ENCODE results near the gene RMND1. TPM values are rescaled to one million over a fixed set of nuclear protein-coding genes. Genes with fewer than 3 reads are reported as not detected.

The RMND1 gene, protein sequence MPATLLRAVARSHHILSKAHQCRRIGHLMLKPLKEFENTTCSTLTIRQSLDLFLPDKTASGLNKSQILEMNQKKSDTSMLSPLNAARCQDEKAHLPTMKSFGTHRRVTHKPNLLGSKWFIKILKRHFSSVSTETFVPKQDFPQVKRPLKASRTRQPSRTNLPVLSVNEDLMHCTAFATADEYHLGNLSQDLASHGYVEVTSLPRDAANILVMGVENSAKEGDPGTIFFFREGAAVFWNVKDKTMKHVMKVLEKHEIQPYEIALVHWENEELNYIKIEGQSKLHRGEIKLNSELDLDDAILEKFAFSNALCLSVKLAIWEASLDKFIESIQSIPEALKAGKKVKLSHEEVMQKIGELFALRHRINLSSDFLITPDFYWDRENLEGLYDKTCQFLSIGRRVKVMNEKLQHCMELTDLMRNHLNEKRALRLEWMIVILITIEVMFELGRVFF
- 33.3 and 37.2 TPM in 2 replicates for total RNA-seq (2014; rRNA removed; shearing (Covaris generic))
- 30.5 and 35.3 TPM in 2 replicates for polyA plus RNA-seq (2015; cell fraction: cytosol; rRNA removed)
- 23.6 and 27.3 TPM in 2 replicates for polyA plus RNA-seq (2015; cell fraction: nucleus; rRNA removed)

GRCh38 chr6:151451950-151452749 lies at the start of gene RMND1:
Gene RMND1, minus strand, starts transcription at chr6:151452126. Its CDS starts 6,315 bp downstream, at chr6:151445811.
- peak; percentile 100 for DNase-seq (ENCODE audit: low read depth)

GRCh38 chr6:151499551-151499950 lies 47.6 kb upstream of the RMND1 start:
- DNase-seq (ENCODE audit: low read depth), result no peak

DNA sequence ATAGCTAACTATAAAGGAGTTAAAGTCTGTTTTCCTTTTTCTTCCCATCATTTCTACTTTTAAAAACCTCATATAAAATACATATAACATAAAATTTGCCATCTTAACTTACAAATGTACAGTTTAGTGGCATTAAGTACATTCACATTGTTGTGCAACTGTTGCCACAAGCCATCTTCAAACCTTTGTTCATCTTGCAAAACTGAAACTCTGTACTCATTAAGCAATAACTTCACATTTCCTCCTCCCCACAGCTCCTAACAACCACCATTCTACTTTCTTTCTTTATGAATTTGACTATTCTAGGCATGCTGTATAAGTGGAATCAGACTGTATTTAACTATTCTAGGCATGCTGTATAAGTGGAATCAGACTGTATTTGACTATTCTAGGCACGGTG lies 46.4 kb upstream of the RMND1 start:
- DNase-seq (ENCODE audit: low read depth), result no peak

DNA sequence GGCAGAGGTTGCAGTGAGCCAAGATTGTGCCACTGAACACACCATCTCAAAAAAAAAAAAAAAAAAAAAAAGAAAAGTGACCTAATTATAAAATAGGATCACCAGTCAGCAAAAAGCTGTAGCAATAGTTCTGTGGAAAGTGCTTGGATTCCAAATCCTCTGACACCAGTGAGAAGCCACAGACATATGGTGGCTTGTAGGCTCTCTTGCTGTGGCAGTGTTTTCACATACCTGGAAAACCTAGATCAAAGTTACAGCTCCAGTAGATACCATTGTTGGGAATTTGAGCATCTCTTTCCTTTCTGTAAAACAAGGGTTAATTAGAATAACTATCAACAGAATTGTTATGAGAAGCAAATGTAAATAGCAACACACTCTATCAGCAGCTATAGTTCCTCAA lies 46.0 kb upstream of the RMND1 start:
- DNase-seq (ENCODE audit: low read depth), result no peak

DNA sequence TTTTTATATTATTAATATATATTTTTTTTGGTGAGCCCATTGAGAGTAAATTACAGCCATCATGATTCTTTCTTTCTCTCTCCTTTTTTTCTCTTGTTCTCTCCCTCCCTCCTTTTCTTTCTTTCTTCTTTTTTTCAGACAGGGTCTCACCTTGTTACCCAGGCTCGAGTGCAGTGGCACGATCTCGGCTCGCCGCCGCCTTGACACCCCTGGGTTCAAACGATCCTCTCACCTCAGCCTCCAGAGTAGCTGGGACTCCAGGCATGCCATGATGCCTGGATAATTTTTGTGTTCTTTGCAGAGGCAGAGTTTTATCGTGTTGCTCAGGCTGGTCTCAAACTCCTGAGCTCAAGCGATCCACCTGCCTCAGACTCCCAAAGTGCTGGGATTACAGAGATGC lies 43.5 kb upstream of the RMND1 start:
- no peak for DNase-seq (ENCODE audit: low read depth)

DNA sequence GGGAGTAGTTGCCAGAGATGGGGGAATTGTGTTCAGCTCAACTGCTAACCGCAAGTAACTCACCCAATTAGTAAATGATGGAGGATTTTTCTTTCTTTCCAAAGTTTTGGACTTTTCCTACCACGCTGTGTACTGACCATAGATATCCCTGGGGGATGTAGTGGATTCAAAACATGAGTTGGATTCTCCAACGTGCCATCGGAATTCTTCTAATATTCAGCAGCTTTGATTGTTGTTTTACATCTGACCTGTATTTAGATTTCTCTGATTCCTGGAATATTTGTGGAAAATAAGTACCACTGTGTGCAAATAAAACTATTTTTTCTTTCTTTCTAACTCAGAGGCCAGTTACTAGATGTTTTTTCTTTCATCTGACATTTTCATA lies 43.0 kb upstream of the RMND1 start:
- no peak for DNase-seq (ENCODE audit: low read depth)

GRCh38 chr6:151494235-151494935 lies 42.5 kb upstream of the RMND1 start:
- DNase-seq (ENCODE audit: low read depth), result peak; percentile 20

GRCh38 chr6:151493804-151494234 lies 41.9 kb upstream of the RMND1 start, which contains the start of gene CCDC170:
Gene CCDC170, plus strand, starts transcription at chr6:151494017. Its CDS starts 112 bp downstream, at chr6:151494129.
- DNase-seq (ENCODE audit: low read depth), result peak; percentile 32

DNA sequence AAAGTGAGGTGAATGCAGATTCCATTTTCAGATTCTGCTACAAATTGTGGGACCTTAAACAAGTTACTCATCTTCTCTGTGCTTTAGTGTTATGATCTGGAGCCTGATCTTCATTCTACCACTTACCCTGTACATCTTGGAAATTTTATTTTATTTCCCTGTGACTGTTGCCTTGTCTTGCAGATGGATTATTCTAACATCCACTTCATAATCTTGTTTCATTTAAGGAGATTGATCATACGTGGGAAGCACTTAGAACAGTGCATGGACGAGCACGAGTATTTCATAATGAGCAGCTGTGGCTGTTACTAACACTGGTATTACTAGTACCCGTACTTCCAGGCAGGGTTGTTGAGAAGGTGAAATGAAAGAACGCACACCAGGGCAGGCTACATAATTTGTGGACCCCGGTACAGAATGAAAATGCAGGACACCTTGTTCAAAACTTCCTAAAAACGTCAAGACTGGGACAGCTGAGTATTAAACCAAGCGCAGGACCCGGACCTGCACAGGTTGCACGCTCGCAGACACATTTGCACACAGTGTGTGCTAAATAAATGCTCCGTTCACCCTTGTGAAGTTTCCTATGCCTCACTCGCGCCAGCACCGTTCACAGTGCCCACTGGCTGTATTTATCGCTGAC lies 41.4 kb upstream of the RMND1 start:
- no peak for DNase-seq (ENCODE audit: low read depth)

DNA sequence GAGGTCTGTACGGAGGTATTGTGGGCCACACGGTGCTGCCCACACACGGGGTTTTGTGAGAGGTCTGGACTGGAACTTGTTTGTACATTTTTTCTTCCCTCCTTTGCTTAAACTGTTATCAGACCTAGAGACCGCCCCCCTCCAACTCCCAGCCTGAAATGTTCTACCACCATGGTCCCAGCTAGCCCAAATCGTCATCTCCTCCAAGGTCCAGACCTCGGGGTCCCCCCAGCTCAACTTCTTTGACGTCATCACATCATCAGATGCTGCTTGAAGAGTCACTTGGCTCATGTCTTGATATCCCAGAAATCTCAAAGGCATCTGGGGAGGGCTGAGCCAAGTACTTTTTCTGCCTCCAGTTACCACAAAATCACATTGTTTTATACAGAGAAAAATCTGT lies 39.1 kb upstream of the RMND1 start:
- no peak for DNase-seq (ENCODE audit: low read depth)

GRCh38 chr6:151488226-151488625 lies 36.3 kb upstream of the RMND1 start:
- no peak for DNase-seq (ENCODE audit: low read depth)

DNA sequence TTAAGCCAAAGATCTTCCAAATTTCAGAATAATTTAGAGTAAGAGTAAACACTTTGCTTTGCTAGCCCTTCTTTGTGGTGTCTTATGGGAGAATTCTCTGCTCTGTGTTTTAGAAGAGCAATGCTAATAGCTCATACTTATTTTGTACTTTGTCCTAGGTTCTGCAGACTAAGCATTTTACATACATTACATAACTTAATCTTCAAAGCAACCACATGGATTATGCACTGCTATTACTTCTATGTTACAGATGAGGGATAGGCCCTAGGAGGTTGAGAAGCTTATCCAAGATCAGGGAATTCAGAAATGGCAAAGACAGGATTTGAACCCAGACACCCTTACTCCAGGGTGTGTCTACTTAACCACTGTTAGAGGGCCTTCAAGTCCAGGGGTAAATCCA lies 32.1 kb upstream of the RMND1 start:
- DNase-seq (ENCODE audit: low read depth), result no peak

DNA sequence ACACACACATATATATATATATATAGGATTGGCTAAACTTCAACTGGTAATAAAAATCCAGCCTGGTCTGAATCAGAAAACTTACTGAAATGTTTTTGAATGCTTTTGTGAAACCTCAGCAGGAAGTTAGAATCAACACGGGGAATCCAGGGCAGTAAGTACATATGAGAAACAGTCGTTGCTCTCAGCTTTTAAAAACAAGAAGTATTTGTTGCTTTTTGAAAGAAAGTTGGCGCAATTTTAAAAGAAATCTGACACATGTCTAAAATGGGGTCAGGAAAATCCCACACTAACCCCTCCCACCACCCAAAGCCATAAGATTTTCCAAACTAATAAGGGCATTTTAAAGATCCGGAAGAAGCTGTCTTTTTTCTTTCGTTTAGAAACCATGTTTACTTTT lies 30.4 kb upstream of the RMND1 start:
- no peak for DNase-seq (ENCODE audit: low read depth)

GRCh38 chr6:151481786-151482185 lies 29.9 kb upstream of the RMND1 start:
- no peak for DNase-seq (ENCODE audit: low read depth)

- DNase-seq (ENCODE audit: low read depth), result no peak
These were observed 26.7 kb upstream of the RMND1 start for GRCh38 chr6:151478670-151479069.

- DNase-seq (ENCODE audit: low read depth), result no peak
These were observed 25.8 kb upstream of the RMND1 start for GRCh38 chr6:151477726-151478125.

DNA sequence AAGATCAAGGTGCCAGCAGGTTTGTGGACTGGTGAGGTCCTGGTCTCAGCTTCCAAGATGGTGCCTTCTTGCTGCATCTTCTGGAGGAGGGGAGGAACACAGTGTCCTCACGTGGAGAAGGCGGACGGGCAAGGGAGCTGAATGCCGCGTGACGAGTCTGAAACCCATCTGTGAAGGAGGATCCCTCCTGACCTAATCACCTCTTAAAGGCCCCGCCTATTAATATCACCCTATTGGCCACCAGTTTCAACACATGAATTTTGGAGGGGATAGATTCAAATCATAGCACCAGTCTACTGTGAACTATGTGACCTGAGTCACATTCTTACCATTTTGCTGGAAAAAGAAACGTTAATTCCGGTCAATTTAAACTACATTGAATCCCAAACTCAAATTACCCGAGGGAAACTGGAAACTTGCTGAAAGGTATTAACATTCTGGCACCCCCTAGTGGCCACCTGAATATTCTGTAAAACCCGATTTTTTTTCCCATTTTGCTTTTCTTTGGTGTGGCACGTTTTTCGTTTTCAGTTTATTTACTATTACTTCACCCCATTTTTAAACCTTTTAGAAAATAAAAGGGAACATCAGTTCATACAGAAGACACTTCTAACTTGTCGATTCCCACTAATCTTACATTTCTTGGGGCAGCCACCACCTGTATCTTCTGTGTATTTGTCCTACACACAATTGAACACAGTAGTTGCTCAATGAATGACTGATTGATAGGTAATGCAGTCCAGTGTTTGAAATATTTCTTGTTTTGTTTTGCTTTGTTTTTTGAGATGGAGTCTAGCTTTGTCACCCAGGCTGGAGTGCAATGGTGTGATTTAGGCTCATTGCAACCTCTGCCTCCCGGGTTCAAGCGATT lies 24.0 kb upstream of the RMND1 start:
- peak; percentile 19 for DNase-seq (ENCODE audit: low read depth)

- DNase-seq (ENCODE audit: low read depth), result no peak
These were observed 12.8 kb upstream of the RMND1 start for GRCh38 chr6:151464702-151465101.

- DNase-seq (ENCODE audit: low read depth), result no peak
These were observed 9.7 kb upstream of the RMND1 start for GRCh38 chr6:151461673-151462072.

Data from HT1080 (cell line).